Measurements from ENCODE around the gene BLOC1S6.
"Not testable (repeated sequence)": the region's sequence is repeated elsewhere in the genome, so short reads cannot be mapped to it uniquely, and the experiment has no call there.

BLOC1S6 gene

GRCh38 chr15:45650007-45650406 is 62.8 kb downstream of the BLOC1S6 start:
- 92% methylated on average over 11 of the region's 11 CpGs for WGBS
- H2BK12ac ChIP-seq (ENCODE audit: low read length in 2 of 2); H4K91ac ChIP-seq (ENCODE audit: low read length); H3K4me2 ChIP-seq (ENCODE audit: low read length, poor library complexity, severe bottlenecking); H3K14ac ChIP-seq (ENCODE audit: low read length in 2 of 2); H2BK15ac ChIP-seq (ENCODE audit: low read depth, poor library complexity, severe bottlenecking); H3K9me3 ChIP-seq (ENCODE audit: control insufficient read depth, low read length); H2BK5ac ChIP-seq (ENCODE audit: low read depth, low read length, poor library complexity, severe bottlenecking); H3K4ac ChIP-seq (ENCODE audit: low read depth in 1 of 2, low read length in 2 of 2); H3K27me3 ChIP-seq (ENCODE audit: control insufficient read depth in 1 of 2, insufficient read depth in 1 of 2, low read length in 2 of 2); H2BK120ac ChIP-seq (ENCODE audit: low read depth, low read length); H3K23ac ChIP-seq (ENCODE audit: low read length in 2 of 2); H3K4me3 ChIP-seq (ENCODE audit: insufficient read depth in 1 of 2, low read depth in 1 of 2, low read length in 2 of 2); H3K9ac ChIP-seq (ENCODE audit: low read length); H3K27ac ChIP-seq (ENCODE audit: low read length, poor library complexity, severe bottlenecking); DNase-seq; H2AFZ ChIP-seq (ENCODE audit: low read depth, low read length); H3K18ac ChIP-seq (ENCODE audit: low read depth in 1 of 2, low read length in 2 of 2); H4K8ac ChIP-seq (ENCODE audit: low read length); H2AK5ac ChIP-seq (ENCODE audit: low read length, severe bottlenecking): not testable (repeated sequence)
- peaks cover 15% of the 10 kb centered on the region for H3K4me1 ChIP-seq (ENCODE audit: control insufficient read depth, insufficient read depth, low read depth, low read length)
- H3K79me1 ChIP-seq (replicated peaks; ENCODE audit: low read length, poor library complexity, severe bottlenecking), result peaks cover 32% of the 10 kb centered on the region
- peaks cover 9 to 11% of the 10 kb centered on the region in 2 experiments for H3K36me3 ChIP-seq (ENCODE audit: control insufficient read depth in 1 of 2, insufficient read depth in 2 of 2, low read depth in 1 of 2, low read length in 2 of 2)

GRCh38 chr15:45650889-45651525 is 63.8 kb downstream of the BLOC1S6 start:
- H3K4ac ChIP-seq (ENCODE audit: low read depth in 1 of 2, low read length in 2 of 2), result no peak overlapping the region
- no peak overlapping the region for H2BK120ac ChIP-seq (ENCODE audit: low read depth, low read length)
- H3K27me3 ChIP-seq (ENCODE audit: control insufficient read depth in 1 of 2, insufficient read depth in 1 of 2, low read length in 2 of 2), result no peaks in the 10 kb centered on the region
- WGBS, result 96% methylated on average over 35 of the region's 35 CpGs
- H4K8ac ChIP-seq (ENCODE audit: low read length), result no peak overlapping the region
- H3K4me2 ChIP-seq (ENCODE audit: low read length, poor library complexity, severe bottlenecking), result no peak overlapping the region
- H3K9ac ChIP-seq (ENCODE audit: low read length), result no peak overlapping the region
- no peak overlapping the region for H3K23ac ChIP-seq (ENCODE audit: low read length in 2 of 2)
- H2AFZ ChIP-seq (ENCODE audit: low read depth, low read length), result no peak overlapping the region
- no peak overlapping the region for H3K14ac ChIP-seq (ENCODE audit: low read length in 2 of 2)
- no peak for DNase-seq
- H3K36me3 ChIP-seq (ENCODE audit: control insufficient read depth in 1 of 2, insufficient read depth in 2 of 2, low read depth in 1 of 2, low read length in 2 of 2), result peaks cover 9 to 11% of the 10 kb centered on the region in 2 experiments
- H3K4me3 ChIP-seq (ENCODE audit: insufficient read depth in 1 of 2, low read depth in 1 of 2, low read length in 2 of 2), result peak overlapping the region in 1 of 2 experiments; percentile 20
- no peak overlapping the region for H2AK5ac ChIP-seq (ENCODE audit: low read length, severe bottlenecking)
- no peak overlapping the region for H2BK15ac ChIP-seq (ENCODE audit: low read depth, poor library complexity, severe bottlenecking)
- no peak overlapping the region for H2BK5ac ChIP-seq (ENCODE audit: low read depth, low read length, poor library complexity, severe bottlenecking)
- no peaks in the 10 kb centered on the region for H3K9me3 ChIP-seq (ENCODE audit: control insufficient read depth, low read length)
- peaks cover 11% of the 10 kb centered on the region for H3K4me1 ChIP-seq (ENCODE audit: control insufficient read depth, insufficient read depth, low read depth, low read length)
- H3K79me1 ChIP-seq (replicated peaks; ENCODE audit: low read length, poor library complexity, severe bottlenecking), result peaks cover 30% of the 10 kb centered on the region
- H3K18ac ChIP-seq (ENCODE audit: low read depth in 1 of 2, low read length in 2 of 2), result no peak overlapping the region
- no peak overlapping the region for H4K91ac ChIP-seq (ENCODE audit: low read length)
- H3K27ac ChIP-seq (ENCODE audit: low read length, poor library complexity, severe bottlenecking), result no peak overlapping the region
- no peak overlapping the region for H2BK12ac ChIP-seq (ENCODE audit: low read length in 2 of 2)

- Histone ChIP-seq H3K4me1 (ENCODE audit: control insufficient read depth, insufficient read depth, low read depth, low read length) (peaks cover 4% of the 10 kb centered on the region), H3K4me2 (ENCODE audit: low read length, poor library complexity, severe bottlenecking) (no peak overlapping the region), H3K4me3 (ENCODE audit: insufficient read depth in 1 of 2, low read depth in 1 of 2, low read length in 2 of 2) (no peak overlapping the region), H3K9ac (ENCODE audit: low read length) (no peak overlapping the region), H3K79me1 (replicated peaks; ENCODE audit: low read length, poor library complexity, severe bottlenecking) (peaks cover 42% of the 10 kb centered on the region), H2BK120ac (ENCODE audit: low read depth, low read length) (no peak overlapping the region), H3K9me3 (ENCODE audit: control insufficient read depth, low read length) (no peaks in the 10 kb centered on the region), H2AFZ (ENCODE audit: low read depth, low read length) (no peak overlapping the region), H2BK5ac (ENCODE audit: low read depth, low read length, poor library complexity, severe bottlenecking) (no peak overlapping the region), H3K14ac (ENCODE audit: low read length in 2 of 2) (no peak overlapping the region), H2AK5ac (ENCODE audit: low read length, severe bottlenecking) (no peak overlapping the region), H3K27ac (ENCODE audit: low read length, poor library complexity, severe bottlenecking) (no peak overlapping the region), H3K18ac (ENCODE audit: low read depth in 1 of 2, low read length in 2 of 2) (peak overlapping the region in 1 of 2 experiments; percentile 11), H3K36me3 (ENCODE audit: control insufficient read depth in 1 of 2, insufficient read depth in 2 of 2, low read depth in 1 of 2, low read length in 2 of 2) (peaks cover 9 to 13% of the 10 kb centered on the region in 2 experiments), H4K91ac (ENCODE audit: low read length) (no peak overlapping the region), H2BK15ac (ENCODE audit: low read depth, poor library complexity, severe bottlenecking) (no peak overlapping the region), H3K23ac (ENCODE audit: low read length in 2 of 2) (no peak overlapping the region), H2BK12ac (ENCODE audit: low read length in 2 of 2) (peak overlapping the region in 1 of 2 experiments; percentile 67), H3K4ac (ENCODE audit: low read depth in 1 of 2, low read length in 2 of 2) (no peak overlapping the region), H4K8ac (ENCODE audit: low read length) (no peak overlapping the region), H3K27me3 (ENCODE audit: control insufficient read depth in 1 of 2, insufficient read depth in 1 of 2, low read length in 2 of 2) (no peaks in the 10 kb centered on the region)
- 88% methylated on average over 3 of the region's 3 CpGs for WGBS
- no peak for DNase-seq
Observed at GRCh38 chr15:45653702-45654424, 66.7 kb downstream of the BLOC1S6 start.

GRCh38 chr15:45654749-45655148 is 67.6 kb downstream of the BLOC1S6 start:
- H3K9me3 ChIP-seq (ENCODE audit: control insufficient read depth, low read length), result no peaks in the 10 kb centered on the region
- H3K4me3 ChIP-seq (ENCODE audit: insufficient read depth in 1 of 2, low read depth in 1 of 2, low read length in 2 of 2), result no peak overlapping the region
- no peak overlapping the region for H3K14ac ChIP-seq (ENCODE audit: low read length in 2 of 2)
- H2BK12ac ChIP-seq (ENCODE audit: low read length in 2 of 2), result no peak overlapping the region
- H2BK5ac ChIP-seq (ENCODE audit: low read depth, low read length, poor library complexity, severe bottlenecking), result no peak overlapping the region
- H3K27me3 ChIP-seq (ENCODE audit: control insufficient read depth in 1 of 2, insufficient read depth in 1 of 2, low read length in 2 of 2), result no peaks in the 10 kb centered on the region
- no peak overlapping the region for H3K23ac ChIP-seq (ENCODE audit: low read length in 2 of 2)
- H3K36me3 ChIP-seq (ENCODE audit: control insufficient read depth in 1 of 2, insufficient read depth in 2 of 2, low read depth in 1 of 2, low read length in 2 of 2), result peaks cover 14 to 17% of the 10 kb centered on the region in 2 experiments
- H3K79me1 ChIP-seq (replicated peaks; ENCODE audit: low read length, poor library complexity, severe bottlenecking), result peaks cover 40% of the 10 kb centered on the region
- H2AFZ ChIP-seq (ENCODE audit: low read depth, low read length), result no peak overlapping the region
- WGBS, result 95% methylated on average over 6 of the region's 6 CpGs
- no peak overlapping the region for H2BK120ac ChIP-seq (ENCODE audit: low read depth, low read length)
- H3K4me1 ChIP-seq (ENCODE audit: control insufficient read depth, insufficient read depth, low read depth, low read length), result peaks cover 2% of the 10 kb centered on the region
- no peak overlapping the region for H3K27ac ChIP-seq (ENCODE audit: low read length, poor library complexity, severe bottlenecking)
- no peak overlapping the region for H4K8ac ChIP-seq (ENCODE audit: low read length)
- H3K18ac ChIP-seq (ENCODE audit: low read depth in 1 of 2, low read length in 2 of 2), result no peak overlapping the region
- no peak overlapping the region for H4K91ac ChIP-seq (ENCODE audit: low read length)
- no peak overlapping the region for H2BK15ac ChIP-seq (ENCODE audit: low read depth, poor library complexity, severe bottlenecking)
- no peak for DNase-seq
- H3K9ac ChIP-seq (ENCODE audit: low read length), result no peak overlapping the region
- no peak overlapping the region for H3K4ac ChIP-seq (ENCODE audit: low read depth in 1 of 2, low read length in 2 of 2)
- H2AK5ac ChIP-seq (ENCODE audit: low read length, severe bottlenecking), result no peak overlapping the region
- H3K4me2 ChIP-seq (ENCODE audit: low read length, poor library complexity, severe bottlenecking), result no peak overlapping the region

Data from mesenchymal stem cell (in vitro differentiated cells and primary cell).